Esophagus mucosa (tissue), 1 donor: ENCODE data around the gene VIL1. TPM values are rescaled to one million over a fixed set of nuclear protein-coding genes. Genes with fewer than 3 reads are reported as not detected.

Experiments
- total RNA-seq: library from RNA; stranded (reverse); gene quantifications from one replicate; pipeline ENCODE4 v1.2.4, GENCODE V29; 2023
- donor health status: DM: yes; HTN: yes; CAD: no.

The VIL1 gene
- total RNA-seq, 1 donor from 2014 or later: not detected

Other genes starting within 250 kb of the VIL1 start
- 383 TPM for gene ARPC2, start 201.9 kb upstream of the VIL1 start, total RNA-seq
- gene GPBAR1, start 158.1 kb upstream of the VIL1 start, total RNA-seq: not detected
- 67.0 TPM for gene AAMP, start 149.0 kb upstream of the VIL1 start, total RNA-seq
- 30.9 TPM for gene PNKD, start 148.6 kb upstream of the VIL1 start, total RNA-seq
- gene TMBIM1, start 126.6 kb upstream of the VIL1 start, total RNA-seq: 247 TPM
- not detected for gene CATIP, start 62.3 kb upstream of the VIL1 start, total RNA-seq
- 3.5 TPM for gene SLC11A1, start 36.9 kb upstream of the VIL1 start, total RNA-seq
- 64.2 TPM for gene CTDSP1, start 19.3 kb upstream of the VIL1 start, total RNA-seq
- 11.8 TPM for gene USP37, start 149.2 kb downstream of the VIL1 start, total RNA-seq
- gene CNOT9, start 149.7 kb downstream of the VIL1 start, total RNA-seq: 34.6 TPM
- gene PLCD4, start 188.8 kb downstream of the VIL1 start, total RNA-seq: 5.7 TPM
- gene ZNF142, start 240.5 kb downstream of the VIL1 start, total RNA-seq: 13.8 TPM
- 43.9 TPM for gene BCS1L, start 240.6 kb downstream of the VIL1 start, total RNA-seq